Esophagus muscularis mucosa (tissue), 4 donors: Measurements from ENCODE around the gene PKP3. TPM values are rescaled to one million over a fixed set of nuclear protein-coding genes. Genes with fewer than 3 reads are reported as not detected.

Source experiments
- DNase-seq: peaks from one replicate; pipeline ENCODE4 v3.0.0-alpha.2; 2017; ENCODE audit errors: extremely low spot score
- H3K27ac ChIP-seq, 4 donors: fragments of 200-600 bp; sonication (generic); replicated peaks in 1 of 4; 1 replicate in 3 of 4; 2 replicates in 1 of 4; pipeline ENCODE4 v1.5.1; 2016 to 2019; ENCODE audit warnings: mild to moderate bottlenecking in 1 of 4
- H3K27me3 ChIP-seq, 4 donors: fragments of 200-600 bp; sonication (generic); one replicate each; pipeline versions ENCODE4 v1.5.1 to v1.6.0; 2016 to 2019
- H3K36me3 ChIP-seq, 4 donors: fragments of 200-600 bp; sonication (generic); one replicate each; pipeline ENCODE4 v1.5.1; 2016 to 2019
- H3K4me1 ChIP-seq, 4 donors: fragments of 200-600 bp; sonication (generic); one replicate each; pipeline ENCODE4 v1.5.1; 2016 to 2019
- H3K4me3 ChIP-seq, 4 donors: fragments of 200-600 bp; sonication (generic); 1 replicate in 2 of 4; 2 replicates in 2 of 4; pipeline ENCODE4 v1.5.1; 2016 to 2019; ENCODE audit warnings: mild to moderate bottlenecking in 4 of 4, moderate library complexity in 1 of 4
- H3K9me3 ChIP-seq, 4 donors: fragments of 200-600 bp; sonication (generic); 1 replicate in 3 of 4; 2 replicates in 1 of 4; pipeline ENCODE4 v1.5.1; 2016 to 2019
- CTCF ChIP-seq, 3 experiments: fragments of 200-600 bp in 2 of 3; fragments of 450-650 bp in 1 of 3; sonication (generic) in 2 of 3; IDR thresholded peaks; one replicate each; pipeline ENCODE4 v1.5.1; 2017 to 2019; ENCODE audit warnings: antibody characterized with exemption in 3 of 3, mild to moderate bottlenecking in 2 of 3, moderate library complexity in 1 of 3
- EP300 ChIP-seq: sonication (generic); formaldehyde crosslinking; IDR thresholded peaks from one replicate; pipeline ENCODE4 v1.6.1; 2017; ENCODE audit warnings: antibody characterized with exemption
- POLR2A ChIP-seq: fragments of 450-650 bp; IDR thresholded peaks from one replicate; pipeline ENCODE4 v1.6.1; 2017; ENCODE audit warnings: antibody characterized with exemption, moderate library complexity, mild to moderate bottlenecking, low read depth
- POLR2AphosphoS5 ChIP-seq, 2 donors: sonication (generic); formaldehyde crosslinking; IDR thresholded peaks; one replicate each; pipeline ENCODE4 v1.6.1; 2017; ENCODE audit warnings: antibody characterized with exemption in 2 of 2
- WGBS: methylation state at CpG from one replicate; pipeline ENCODE4 v1.1.5; 2018; 5-methylcytosine and 5-hydroxymethylcytosine counted together
- intact Hi-C: fragments of 100-400 bp; cut with DNase I; formaldehyde crosslinking; loops from one replicate; pipeline ENCODE4 v1.15.1; 2023
- total RNA-seq, 4 donors: library from RNA; depleted of rRNA; stranded (reverse); fragments of >200 nt; gene quantifications; one replicate each; pipeline versions ENCODE4 v1.1.0 to v1.2.1, GENCODE V29; 2016

The PKP3 gene
- total RNA-seq, 4 donors from 2014 or later: 0.17 to 1.1 (median 0.51) TPM

GRCh38 chr11:425301-425700 is 31.3 kb downstream of the PKP3 start:
- Histone ChIP-seq H3K27me3 (peaks cover 0 to 67% (median 5%) of the 10 kb centered on the region in 4 donors), H3K4me1 (peaks cover 0 to 2% (median under 1%) of the 10 kb centered on the region in 4 donors), H3K27ac (no peak overlapping the region), H3K4me3 (no peak overlapping the region), H3K36me3 (no peaks in the 10 kb centered on the region), H3K9me3 (no peaks in the 10 kb centered on the region)
- WGBS: 61% methylated on average over 4 of the region's 4 CpGs
- no peak for TF ChIP-seq POLR2AphosphoS5 (IDR thresholded peaks at IDR 0.05)
- no peak for TF ChIP-seq CTCF (IDR thresholded peaks at IDR 0.05)
- no peak for TF ChIP-seq EP300
- TF ChIP-seq POLR2A: no peak
- no peak for DNase-seq
- intact Hi-C loops: no loop called here

- H3K27me3 ChIP-seq: peaks cover 0 to 69% (median 2%) of the 10 kb centered on the region in 4 donors
- 81% methylated on average over 8 of the region's 8 CpGs for WGBS
These were observed 32.8 kb downstream of the PKP3 start for GRCh38 chr11:426851-427250.

DNA sequence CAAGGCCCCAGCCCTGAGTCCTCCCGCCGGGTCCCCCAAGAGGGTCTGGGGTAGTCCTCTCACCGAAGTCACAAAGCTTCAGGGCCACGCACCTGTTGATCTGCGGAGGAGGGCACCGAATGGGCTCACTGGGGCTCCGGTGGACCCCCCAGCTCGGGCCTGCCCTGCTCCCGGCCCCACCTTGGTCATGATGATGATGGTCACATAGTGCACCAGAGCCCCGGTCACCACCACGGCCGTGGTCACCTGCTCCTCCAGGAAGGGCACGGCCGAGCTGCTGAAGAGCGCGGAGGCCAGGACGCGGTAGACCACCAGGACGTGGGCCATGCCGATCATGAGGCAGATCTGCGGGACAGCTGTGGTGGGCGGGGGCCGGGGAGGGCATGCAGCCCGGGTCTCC is 34.3 kb downstream of the PKP3 start:
- intact Hi-C loops: no loop called here
- DNase-seq: no peak
- no peaks in the 10 kb centered on the region for H3K9me3 ChIP-seq
- H3K36me3 ChIP-seq: no peaks in the 10 kb centered on the region
- no CpG with 5 or more reads among the region's 24 CpGs for WGBS
- no peaks in the 10 kb centered on the region for H3K4me1 ChIP-seq
- H3K27ac ChIP-seq: no peak overlapping the region
- no peak for TF ChIP-seq POLR2AphosphoS5 (IDR thresholded peaks at IDR 0.05)
- TF ChIP-seq POLR2A: no peak
- no peak for TF ChIP-seq CTCF (IDR thresholded peaks at IDR 0.05)
- peaks cover 0 to 71% (median 2%) of the 10 kb centered on the region in 4 donors for H3K27me3 ChIP-seq
- H3K4me3 ChIP-seq: no peak overlapping the region

More at GRCh38 chr11:426851-427250, 32.8 kb downstream of the PKP3 start:
- no peaks in the 10 kb centered on the region for H3K4me1 ChIP-seq
- no peak for DNase-seq
- H3K27ac ChIP-seq: no peak overlapping the region
- intact Hi-C loops: no loop called here
- no peak for TF ChIP-seq POLR2AphosphoS5 (IDR thresholded peaks at IDR 0.05)
- TF ChIP-seq POLR2A: no peak
- no peak for TF ChIP-seq CTCF (IDR thresholded peaks at IDR 0.05)
- TF ChIP-seq EP300: no peak
- no peaks in the 10 kb centered on the region for H3K9me3 ChIP-seq
- no peaks in the 10 kb centered on the region for H3K36me3 ChIP-seq
- no peak overlapping the region for H3K4me3 ChIP-seq

DNA sequence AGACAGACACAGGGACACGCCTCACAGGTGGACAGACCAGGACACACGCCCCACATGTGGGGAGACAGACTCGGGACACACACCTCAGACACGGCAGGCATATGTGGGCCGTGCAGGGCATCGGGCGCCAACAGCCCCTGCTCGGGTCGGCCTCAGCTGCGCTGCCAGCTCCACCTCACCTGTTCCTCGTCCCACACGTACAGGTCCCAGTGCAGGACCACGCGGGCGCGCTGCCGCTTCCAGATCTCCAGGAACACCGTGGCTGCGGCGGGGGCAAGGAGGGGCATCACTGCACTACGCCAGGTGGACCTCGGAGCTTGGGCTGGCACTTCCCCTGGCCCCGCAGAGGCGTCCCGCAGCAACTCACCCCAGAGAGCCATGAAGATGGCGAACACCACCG is 35.4 kb downstream of the PKP3 start:
- DNase-seq: no peak
- Histone ChIP-seq H3K9me3 (no peaks in the 10 kb centered on the region), H3K36me3 (no peaks in the 10 kb centered on the region), H3K4me3 (no peak overlapping the region), H3K27ac (no peak overlapping the region), H3K4me1 (no peaks in the 10 kb centered on the region), H3K27me3 (peaks cover 0 to 71% (median 0%) of the 10 kb centered on the region in 4 donors)
- intact Hi-C loops: no loop called here
- WGBS: no CpG with 5 or more reads among the region's 27 CpGs
- no peak for TF ChIP-seq POLR2AphosphoS5 (IDR thresholded peaks at IDR 0.05)
- TF ChIP-seq CTCF (IDR thresholded peaks at IDR 0.05): no peak
- TF ChIP-seq POLR2A: no peak
- no peak for TF ChIP-seq EP300

- intact Hi-C loops: no loop called here
- no peak for TF ChIP-seq POLR2A
- no peak for TF ChIP-seq EP300
- TF ChIP-seq CTCF (IDR thresholded peaks at IDR 0.05): no peak
- TF ChIP-seq POLR2AphosphoS5 (IDR thresholded peaks at IDR 0.05): no peak
- no peak overlapping the region for H3K27ac ChIP-seq
- H3K9me3 ChIP-seq: no peaks in the 10 kb centered on the region
- DNase-seq: no peak
- no peak overlapping the region for H3K4me3 ChIP-seq
- no peaks in the 10 kb centered on the region for H3K36me3 ChIP-seq
- H3K4me1 ChIP-seq: no peaks in the 10 kb centered on the region
- WGBS: 54% methylated on average over 17 of the region's 25 CpGs
- peaks cover 0 to 69% (median 0%) of the 10 kb centered on the region in 4 donors for H3K27me3 ChIP-seq
These were observed 36.0 kb downstream of the PKP3 start for GRCh38 chr11:429931-430456.
